ENCODE measurements around the gene TMEM18.

DNA sequence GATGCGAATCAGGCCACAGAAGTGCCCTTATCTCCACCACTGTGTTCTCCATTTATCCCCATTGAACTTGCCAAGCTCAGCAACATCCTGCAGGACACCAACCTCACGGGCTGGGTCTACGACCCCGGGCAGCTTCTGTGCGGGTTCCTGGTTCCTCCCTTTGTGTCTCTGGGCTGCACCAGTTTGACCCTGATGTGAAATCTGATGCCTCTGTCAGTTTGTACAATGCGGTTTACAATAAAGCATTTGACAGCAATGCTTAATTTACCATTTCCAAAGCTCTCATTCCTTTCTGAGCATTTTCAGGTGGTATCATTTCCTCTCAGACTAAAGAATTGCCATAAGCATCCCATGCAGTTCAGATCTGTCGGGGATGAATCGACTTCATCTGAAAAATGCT lies 3.3 kb upstream of the TMEM18 start:
- no peak for TF ChIP-seq NFYB (IDR thresholded peaks at IDR 0.05; ENCODE audit: extremely low read depth, insufficient read length)
- TF ChIP-seq SPI1 (IDR thresholded peaks at IDR 0.05; ENCODE audit: borderline replicate concordance, low read depth, low read length): no peak
- no peak for TF ChIP-seq CBFA2T2 (conservative IDR thresholded peaks at IDR 0.05)
- TF ChIP-seq E2F6 (IDR thresholded peaks at IDR 0.05; ENCODE audit: borderline replicate concordance in 1 of 2, extremely low read depth in 1 of 2, insufficient read depth in 1 of 2, insufficient read length in 1 of 2, low read depth in 1 of 2, low read length in 1 of 2, poor library complexity in 1 of 2, severe bottlenecking in 1 of 2): no peak
- no peak for TF ChIP-seq MYC (IDR thresholded peaks at IDR 0.05; ENCODE audit: low read depth, low read length)
- TF ChIP-seq MYC (CRISPR knock-in tag; IDR thresholded peaks at IDR 0.05; ENCODE audit: borderline replicate concordance, low read depth): no peak
- no peak for TF ChIP-seq FOXA1 (IDR thresholded peaks at IDR 0.05; ENCODE audit: borderline replicate concordance)
- no peak for TF ChIP-seq POLR2A (conservative IDR thresholded peaks at IDR 0.05)
- TF ChIP-seq ILF3 (IDR thresholded peaks at IDR 0.05; ENCODE audit: borderline replicate concordance): no peak
- no peak for TF ChIP-seq CTCF (IDR thresholded peaks at IDR 0.05 in 2 of 3, conservative IDR thresholded peaks at IDR 0.05 in 1 of 3; ENCODE audit: insufficient read depth in 2 of 3, low read depth in 1 of 3, low read length in 3 of 3)

Data from K562 (cell line).